HepG2 (cell line): ENCODE measurements around the gene MYCBPAP. TPM values are rescaled to one million over a fixed set of nuclear protein-coding genes. Genes with fewer than 3 reads are reported as not detected.
A peak's percentile ranks its signal among the peaks of the same experiment; 100 is the strongest.

Experiments
- CCAR2 ChIP-seq: fragments of 200-400 bp; formaldehyde crosslinking; optimal IDR thresholded peaks from 2 replicates; pipeline ENCODE3; 2018; ENCODE audit warnings: low read depth, mild to moderate bottlenecking, low read length, moderate library complexity
- FOXO1 ChIP-seq: sonication (generic); formaldehyde crosslinking; IDR thresholded peaks from 2 replicates; pipeline ENCODE4 v1.4.0; 2020; ENCODE audit warnings: missing genetic modification reagents
- GTF3A ChIP-seq: sonication (generic); formaldehyde crosslinking; conservative IDR thresholded peaks from 2 replicates; pipeline ENCODE4 v1.4.0; 2020; ENCODE audit warnings: mild to moderate bottlenecking, missing genetic modification reagents
- HDAC6 ChIP-seq: fragments of 200-600 bp; sonication (generic); IDR thresholded peaks from 2 replicates; pipeline ENCODE4 v1.7.0; 2017; ENCODE audit warnings: mild to moderate bottlenecking, antibody characterized with exemption, low read length, low read depth
- HNRNPLL ChIP-seq: fragments of 200-400 bp; formaldehyde crosslinking; IDR thresholded peaks from 2 replicates; pipeline ENCODE4 v1.6.1; 2017; ENCODE audit warnings: mild to moderate bottlenecking, low read depth, low read length; ENCODE audit not compliant: poor library complexity, severe bottlenecking
- JARID2 ChIP-seq: sonication (generic); formaldehyde crosslinking; IDR thresholded peaks from 2 replicates; pipeline ENCODE4 v1.8.1; 2023; ENCODE audit warnings: missing genetic modification reagents, inconsistent platforms; ENCODE audit not compliant: insufficient replicate concordance
- KLF16 ChIP-seq, 2 experiments: sonication (generic) in 1 of 2; formaldehyde crosslinking in 1 of 2; IDR thresholded peaks; 2 replicates each; pipeline versions ENCODE4 v1.6.1 to v1.8.0; 2016 to 2023; ENCODE audit warnings: missing genetic modification reagents in 2 of 2, missing compliant biosample characterization in 1 of 2
- MED1 ChIP-seq: sonication (generic); formaldehyde crosslinking; IDR thresholded peaks from 2 replicates; pipeline ENCODE4 v1.4.0; 2020; ENCODE audit warnings: missing genetic modification reagents
- RBM39 ChIP-seq: fragments of 200-400 bp; formaldehyde crosslinking; IDR thresholded peaks from one replicate; pipeline ENCODE4 v1.6.1; 2018; ENCODE audit warnings: antibody characterized with exemption, mild to moderate bottlenecking, low read depth, low read length; ENCODE audit not compliant: poor library complexity, severe bottlenecking
- SIX1 ChIP-seq: sonication (generic); formaldehyde crosslinking; IDR thresholded peaks from 2 replicates; pipeline ENCODE4 v1.4.0; 2020; ENCODE audit warnings: missing genetic modification reagents, borderline replicate concordance
- ZNF224 ChIP-seq: sonication (generic); formaldehyde crosslinking; IDR thresholded peaks from 2 replicates; pipeline ENCODE4 v1.5.0; 2020; ENCODE audit warnings: mild to moderate bottlenecking, missing genetic modification reagents
- ZNF230 ChIP-seq: sonication (generic); formaldehyde crosslinking; IDR thresholded peaks from 2 replicates; pipeline ENCODE4 v1.4.0; 2020; ENCODE audit warnings: mild to moderate bottlenecking, missing genetic modification reagents
- ZNF383 ChIP-seq: sonication (generic); formaldehyde crosslinking; IDR thresholded peaks from 2 replicates; pipeline ENCODE4 v1.4.0; 2020; ENCODE audit warnings: missing genetic modification reagents, mild to moderate bottlenecking, borderline replicate concordance
- ZNF652 ChIP-seq: IDR thresholded peaks from 2 replicates; pipeline ENCODE4 v1.6.1; 2016; ENCODE audit warnings: low read depth, borderline replicate concordance
- ZNF720 ChIP-seq: sonication (generic); formaldehyde crosslinking; IDR thresholded peaks from 2 replicates; pipeline ENCODE4 v1.4.0; 2020; ENCODE audit warnings: missing genetic modification reagents
- polyA plus RNA-seq, 8 experiments: library from polyadenylated mRNA; depleted of rRNA in 3 of 8; stranded (reverse) in 7 of 8; unstranded in 1 of 8; fragments of >200 nt; fragmentation: Illumina TruSeq in 4 of 8; extraction: Trizol in 4 of 8; gene quantifications; 2 replicates each; pipeline versions ENCODE4 v1.2.1 to v1.2.3, GENCODE V29; 2011 to 2016; ENCODE audit warnings: low read depth in 4 of 8, missing spikeins in 1 of 8, mixed read lengths in 1 of 8; ENCODE audit not compliant: insufficient read depth in 1 of 8
- total RNA-seq, 5 experiments: library from RNA; depleted of rRNA; stranded (reverse); fragments of >200 nt; fragmentation: Illumina TruSeq; extraction: Trizol; gene quantifications; 2 replicates each; pipeline ENCODE4 v1.2.3, GENCODE V29; 2016; ENCODE audit warnings: low read depth in 1 of 5
- TF ChIP-seq, protein P1 (sequence below): sonication (generic); formaldehyde crosslinking; IDR thresholded peaks from 2 replicates; pipeline ENCODE4 v1.5.0; 2020; ENCODE audit warnings: missing genetic modification reagents
- TF ChIP-seq, protein P2 (sequence below): conservative IDR thresholded peaks from 2 replicates; pipeline ENCODE4 v1.6.1; 2018; ENCODE audit warnings: missing genetic modification reagents
- TF ChIP-seq, protein P3 (sequence below): sonication (generic); formaldehyde crosslinking; IDR thresholded peaks from 2 replicates; pipeline ENCODE4 v1.5.0; 2020; ENCODE audit warnings: mild to moderate bottlenecking, missing genetic modification reagents, borderline replicate concordance
- TF ChIP-seq, protein P4 (sequence below): sonication (generic); formaldehyde crosslinking; IDR thresholded peaks from 2 replicates; pipeline ENCODE4 v1.4.0; 2020; ENCODE audit warnings: mild to moderate bottlenecking, missing genetic modification reagents
- TF ChIP-seq, protein P5 (sequence below): sonication (generic); IDR thresholded peaks from 2 replicates; pipeline ENCODE4 v1.6.1; 2016; ENCODE audit warnings: low read depth, borderline replicate concordance
- TF ChIP-seq, protein P6 (sequence below): sonication (generic); formaldehyde crosslinking; IDR thresholded peaks from 2 replicates; pipeline ENCODE4 v1.5.0; 2020; ENCODE audit warnings: mild to moderate bottlenecking, missing genetic modification reagents

Gene MYCBPAP
- total and polyA plus RNA-seq, 2 of the 13 experiments (the other 11 are each of a cell fraction or from before 2014, with no cell fraction given) = 0.22 to 0.24 TPM

DNA sequence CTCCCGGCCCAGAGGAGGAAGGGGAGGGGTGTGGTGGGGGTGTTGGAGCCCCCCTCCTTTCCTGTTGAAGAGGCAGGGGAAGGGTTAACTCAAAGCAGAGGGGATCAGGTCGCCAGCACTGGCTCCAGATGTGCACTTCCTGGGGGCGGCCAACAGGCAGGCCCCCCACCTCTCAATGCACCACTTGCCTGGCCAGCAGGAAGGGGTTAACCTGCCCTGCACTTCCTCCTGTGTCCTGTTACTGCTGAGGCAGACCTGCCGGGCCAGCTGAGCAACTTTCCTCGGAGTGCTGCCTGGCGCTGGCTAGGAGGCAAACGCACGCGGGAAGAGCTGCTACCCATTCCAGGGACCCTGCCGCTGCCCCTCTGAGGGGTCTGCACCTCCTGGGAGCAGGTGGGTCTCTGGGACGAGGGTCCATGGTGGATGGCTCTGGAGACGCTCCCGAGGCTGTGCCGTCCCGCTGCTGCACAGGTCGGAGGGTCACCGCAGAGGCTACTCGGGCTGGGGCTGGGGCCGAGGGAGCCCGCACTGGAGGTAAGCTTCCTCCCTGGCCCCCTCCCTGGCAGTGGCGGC lies 24.3 kb downstream of the MYCBPAP start, which contains the start of gene EPN3 (continued):
- TF ChIP-seq, protein P1, sequence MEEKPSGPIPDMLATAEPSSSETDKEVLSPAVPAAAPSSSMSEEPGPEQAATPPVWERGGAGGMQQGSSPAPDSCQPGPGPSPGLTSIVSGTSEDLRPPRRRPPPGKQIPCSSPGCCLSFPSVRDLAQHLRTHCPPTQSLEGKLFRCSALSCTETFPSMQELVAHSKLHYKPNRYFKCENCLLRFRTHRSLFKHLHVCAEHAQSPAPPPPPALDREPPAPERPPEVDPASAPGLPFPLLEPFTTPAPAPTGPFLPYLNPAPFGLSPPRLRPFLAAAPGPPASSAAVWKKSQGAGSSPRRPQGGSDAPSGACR (CRISPR knock-in tag) = no peak
- no peak for TF ChIP-seq ZNF720 (CRISPR knock-in tag)
- TF ChIP-seq JARID2 = peak; percentile 61
- TF ChIP-seq KLF16 (CRISPR knock-in tag; IDR thresholded peaks at IDR 0.05) = no peak
- TF ChIP-seq SIX1 (CRISPR knock-in tag) = no peak
- TF ChIP-seq, protein P2, sequence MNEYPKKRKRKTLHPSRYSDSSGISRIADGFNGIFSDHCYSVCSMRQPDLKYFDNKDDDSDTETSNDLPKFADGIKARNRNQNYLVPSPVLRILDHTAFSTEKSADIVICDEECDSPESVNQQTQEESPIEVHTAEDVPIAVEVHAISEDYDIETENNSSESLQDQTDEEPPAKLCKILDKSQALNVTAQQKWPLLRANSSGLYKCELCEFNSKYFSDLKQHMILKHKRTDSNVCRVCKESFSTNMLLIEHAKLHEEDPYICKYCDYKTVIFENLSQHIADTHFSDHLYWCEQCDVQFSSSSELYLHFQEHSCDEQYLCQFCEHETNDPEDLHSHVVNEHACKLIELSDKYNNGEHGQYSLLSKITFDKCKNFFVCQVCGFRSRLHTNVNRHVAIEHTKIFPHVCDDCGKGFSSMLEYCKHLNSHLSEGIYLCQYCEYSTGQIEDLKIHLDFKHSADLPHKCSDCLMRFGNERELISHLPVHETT (CRISPR knock-in tag) = no peak
- 0 out of 2 replicates have a peak, but pooled peaks have one; percentile 30 for TF ChIP-seq FOXO1
- TF ChIP-seq ZNF652 (CRISPR knock-in tag) = peak; percentile 95
- TF ChIP-seq ZNF383 (CRISPR knock-in tag) = no peak
- no peak for TF ChIP-seq GTF3A
- TF ChIP-seq CCAR2 = no peak
- no peak for TF ChIP-seq MED1 (CRISPR knock-in tag)
- no peak for TF ChIP-seq ZNF230
- TF ChIP-seq HDAC6 = no peak
- TF ChIP-seq, protein P3, sequence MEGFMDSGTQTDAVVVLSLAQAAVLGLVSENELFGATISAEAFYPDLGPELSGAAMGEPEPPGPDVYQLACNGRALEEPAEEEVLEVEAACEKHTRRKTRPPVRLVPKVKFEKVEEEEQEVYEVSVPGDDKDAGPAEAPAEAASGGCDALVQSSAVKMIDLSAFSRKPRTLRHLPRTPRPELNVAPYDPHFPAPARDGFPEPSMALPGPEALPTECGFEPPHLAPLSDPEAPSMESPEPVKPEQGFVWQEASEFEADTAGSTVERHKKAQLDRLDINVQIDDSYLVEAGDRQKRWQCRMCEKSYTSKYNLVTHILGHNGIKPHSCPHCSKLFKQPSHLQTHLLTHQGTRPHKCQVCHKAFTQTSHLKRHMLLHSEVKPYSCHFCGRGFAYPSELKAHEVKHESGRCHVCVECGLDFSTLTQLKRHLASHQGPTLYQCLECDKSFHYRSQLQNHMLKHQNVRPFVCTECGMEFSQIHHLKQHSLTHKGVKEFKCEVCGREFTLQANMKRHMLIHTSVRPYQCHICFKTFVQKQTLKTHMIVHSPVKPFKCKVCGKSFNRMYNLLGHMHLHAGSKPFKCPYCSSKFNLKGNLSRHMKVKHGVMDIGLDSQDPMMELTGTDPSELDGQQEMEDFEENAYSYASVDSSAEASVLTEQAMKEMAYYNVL (CRISPR knock-in tag) = no peak
- TF ChIP-seq, protein P4, sequence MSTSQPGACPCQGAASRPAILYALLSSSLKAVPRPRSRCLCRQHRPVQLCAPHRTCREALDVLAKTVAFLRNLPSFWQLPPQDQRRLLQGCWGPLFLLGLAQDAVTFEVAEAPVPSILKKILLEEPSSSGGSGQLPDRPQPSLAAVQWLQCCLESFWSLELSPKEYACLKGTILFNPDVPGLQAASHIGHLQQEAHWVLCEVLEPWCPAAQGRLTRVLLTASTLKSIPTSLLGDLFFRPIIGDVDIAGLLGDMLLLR = 0 out of 2 replicates have a peak, but pooled peaks have one; percentile 53
- TF ChIP-seq HNRNPLL = peak; percentile 36
- TF ChIP-seq, protein P5, sequence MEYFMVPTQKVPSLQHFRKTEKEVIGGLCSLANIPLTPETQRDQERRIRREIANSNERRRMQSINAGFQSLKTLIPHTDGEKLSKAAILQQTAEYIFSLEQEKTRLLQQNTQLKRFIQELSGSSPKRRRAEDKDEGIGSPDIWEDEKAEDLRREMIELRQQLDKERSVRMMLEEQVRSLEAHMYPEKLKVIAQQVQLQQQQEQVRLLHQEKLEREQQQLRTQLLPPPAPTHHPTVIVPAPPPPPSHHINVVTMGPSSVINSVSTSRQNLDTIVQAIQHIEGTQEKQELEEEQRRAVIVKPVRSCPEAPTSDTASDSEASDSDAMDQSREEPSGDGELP = peak; percentile 49; the same call in 1 of the 2 replicates
- no peak for TF ChIP-seq RBM39
- TF ChIP-seq ZNF224 (CRISPR knock-in tag) = no peak
- TF ChIP-seq, protein P6, sequence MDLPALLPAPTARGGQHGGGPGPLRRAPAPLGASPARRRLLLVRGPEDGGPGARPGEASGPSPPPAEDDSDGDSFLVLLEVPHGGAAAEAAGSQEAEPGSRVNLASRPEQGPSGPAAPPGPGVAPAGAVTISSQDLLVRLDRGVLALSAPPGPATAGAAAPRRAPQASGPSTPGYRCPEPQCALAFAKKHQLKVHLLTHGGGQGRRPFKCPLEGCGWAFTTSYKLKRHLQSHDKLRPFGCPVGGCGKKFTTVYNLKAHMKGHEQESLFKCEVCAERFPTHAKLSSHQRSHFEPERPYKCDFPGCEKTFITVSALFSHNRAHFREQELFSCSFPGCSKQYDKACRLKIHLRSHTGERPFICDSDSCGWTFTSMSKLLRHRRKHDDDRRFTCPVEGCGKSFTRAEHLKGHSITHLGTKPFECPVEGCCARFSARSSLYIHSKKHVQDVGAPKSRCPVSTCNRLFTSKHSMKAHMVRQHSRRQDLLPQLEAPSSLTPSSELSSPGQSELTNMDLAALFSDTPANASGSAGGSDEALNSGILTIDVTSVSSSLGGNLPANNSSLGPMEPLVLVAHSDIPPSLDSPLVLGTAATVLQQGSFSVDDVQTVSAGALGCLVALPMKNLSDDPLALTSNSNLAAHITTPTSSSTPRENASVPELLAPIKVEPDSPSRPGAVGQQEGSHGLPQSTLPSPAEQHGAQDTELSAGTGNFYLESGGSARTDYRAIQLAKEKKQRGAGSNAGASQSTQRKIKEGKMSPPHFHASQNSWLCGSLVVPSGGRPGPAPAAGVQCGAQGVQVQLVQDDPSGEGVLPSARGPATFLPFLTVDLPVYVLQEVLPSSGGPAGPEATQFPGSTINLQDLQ (CRISPR knock-in tag) = no peak
